HG03520 (cell line): ENCODE data around the gene GOLM1.
"Not testable (repeated sequence)": the region's sequence is repeated elsewhere in the genome, so short reads cannot be mapped to it uniquely, and the experiment has no call there.

Experiments
- ATAC-seq: cut with Tn5 transposase; IDR thresholded peaks from one replicate; pipeline ENCODE4 v1.9.1; 2021; ENCODE audit warnings: mild to moderate bottlenecking, moderate library complexity; ENCODE audit not compliant: unreplicated experiment

The GOLM1 gene

GRCh38 chr9:86091477-86091876 is 7.9 kb downstream of the GOLM1 start:
- ATAC-seq, result no peak

- no peak for ATAC-seq
Measured at GRCh38 chr9:86082870-86083269, 16.5 kb downstream of the GOLM1 start.

- no peak for ATAC-seq
Measured at GRCh38 chr9:86079865-86080469, 19.4 kb downstream of the GOLM1 start.

GRCh38 chr9:86079421-86079831 is 19.9 kb downstream of the GOLM1 start:
- no peak for ATAC-seq

GRCh38 chr9:86078731-86079130 is 20.6 kb downstream of the GOLM1 start:
- no peak for ATAC-seq

GRCh38 chr9:86077276-86077675 is 22.1 kb downstream of the GOLM1 start:
- no peak for ATAC-seq

- ATAC-seq, result no peak
Measured at GRCh38 chr9:86075132-86076109, 23.9 kb downstream of the GOLM1 start.

GRCh38 chr9:86073839-86074238 is 25.5 kb downstream of the GOLM1 start:
- no peak for ATAC-seq

- ATAC-seq, result no peak
Measured at GRCh38 chr9:86072394-86072877, 26.9 kb downstream of the GOLM1 start.

- ATAC-seq, result no peak
Measured at GRCh38 chr9:86069206-86069869, 30.0 kb downstream of the GOLM1 start.

GRCh38 chr9:86064220-86064619 is 35.1 kb downstream of the GOLM1 start:
- no peak for ATAC-seq

GRCh38 chr9:86062845-86063693 is 36.3 kb downstream of the GOLM1 start:
- ATAC-seq, result no peak

GRCh38 chr9:86061972-86062739 is 37.2 kb downstream of the GOLM1 start:
- no peak for ATAC-seq

- ATAC-seq, result no peak
Measured at GRCh38 chr9:86057491-86057890, 41.9 kb downstream of the GOLM1 start.

- no peak for ATAC-seq
Measured at GRCh38 chr9:86054695-86055094, 44.7 kb downstream of the GOLM1 start.

- ATAC-seq, result no peak
Measured at GRCh38 chr9:86052556-86053468, 46.5 kb downstream of the GOLM1 start.

- ATAC-seq, result not testable (repeated sequence)
Measured at GRCh38 chr9:86048018-86048742, 51.2 kb downstream of the GOLM1 start.

- ATAC-seq, result no peak
Measured at GRCh38 chr9:86047361-86047760, 52.0 kb downstream of the GOLM1 start.
